ENCODE results near the gene NAA60. TPM values are rescaled to one million over a fixed set of nuclear protein-coding genes. Genes with fewer than 3 reads are reported as not detected.

Gene NAA60
- polyA plus RNA-seq, 1 of the 3 experiments (the other 2 are of a cell fraction) = 17.2 TPM

GRCh38 chr16:3400446-3400778 lies 43.1 kb upstream of the NAA60 start (continued):
- TF ChIP-seq SIN3A (IDR thresholded peaks at IDR 0.05; ENCODE audit: borderline replicate concordance, low read depth, low read length) = no peak
- no peak for TF ChIP-seq ELF1 (IDR thresholded peaks at IDR 0.05)
- no peak for TF ChIP-seq POLR2AphosphoS5 (IDR thresholded peaks at IDR 0.05; ENCODE audit: low read depth, low read length)

GRCh38 chr16:3400779-3401688 lies 42.4 kb upstream of the NAA60 start, which contains the start of the genes ZNF174 and ZSCAN32:
ZNF174 (plus strand) TSS chr16:3401215; CDS start chr16:3402005, 790 bp downstream.
ZSCAN32 (minus strand) TSS chr16:3401004; CDS start chr16:3397557, 3,447 bp downstream.
- no peaks in the 10 kb centered on the region for H3K27me3 ChIP-seq (ENCODE audit: insufficient read depth)
- peak; percentile 100 for DNase-seq
- H3K4me3 ChIP-seq (ENCODE audit: low read depth in 2 of 2, low read length in 1 of 2) = peak within 1 kb of the TSS; percentile 92 to 94
- H2AFZ ChIP-seq (ENCODE audit: low read depth) = peak within 1 kb of the TSS; percentile 98
- H3K36me3 ChIP-seq (replicated peaks in 1 of 2; ENCODE audit: control insufficient read depth in 1 of 2, insufficient read depth in 2 of 2, low read length in 1 of 2) = peaks cover 35 to 65% of the 10 kb centered on the region in 2 experiments
- peaks cover 0 to 4% of the 10 kb centered on the region in 2 experiments; a peak in 2 of 4 replicates for H3K4me1 ChIP-seq (ENCODE audit: control insufficient read depth in 1 of 2, insufficient read depth in 2 of 2, low read depth in 1 of 2, low read length in 1 of 2)
- no peak; the same call in 1 of the 2 replicates for TF ChIP-seq REST (IDR thresholded peaks at IDR 0.05; ENCODE audit: low read depth, low read length)
- TF ChIP-seq POLR2AphosphoS5 (IDR thresholded peaks at IDR 0.05; ENCODE audit: low read depth, low read length) = peak; percentile 83
- TF ChIP-seq SIN3A (IDR thresholded peaks at IDR 0.05; ENCODE audit: borderline replicate concordance, low read depth, low read length) = peak; percentile 32; the same call in 1 of the 2 replicates
- TF ChIP-seq MAX (IDR thresholded peaks at IDR 0.05; ENCODE audit: low read depth) = peak; percentile 51; the same call in 1 of the 2 replicates
- TF ChIP-seq MEF2A (IDR thresholded peaks at IDR 0.05; ENCODE audit: borderline replicate concordance, low read depth) = no peak; the same call in 1 of the 2 replicates
- peak; percentile 55; the same call in 1 of the 2 replicates for TF ChIP-seq ZBTB33 (IDR thresholded peaks at IDR 0.05; ENCODE audit: borderline replicate concordance, low read depth)
- TF ChIP-seq FOXM1 (IDR thresholded peaks at IDR 0.05; ENCODE audit: low read depth) = no peak; the same call in 1 of the 2 replicates
- TF ChIP-seq ELF1 (IDR thresholded peaks at IDR 0.05) = peak; percentile 94
- peak; percentile 77 for TF ChIP-seq GABPA (IDR thresholded peaks at IDR 0.05; ENCODE audit: low read depth)
- peak; percentile 100 for TF ChIP-seq PBX3 (IDR thresholded peaks at IDR 0.05)
- TF ChIP-seq NRF1 (IDR thresholded peaks at IDR 0.05; ENCODE audit: low read depth, low read length) = peak; percentile 94
- TF ChIP-seq JUND (IDR thresholded peaks at IDR 0.05) = no peak
- peak; percentile 35; the same call in 1 of the 2 replicates for TF ChIP-seq USF1 (IDR thresholded peaks at IDR 0.05; ENCODE audit: borderline replicate concordance, low read depth)
- peak; percentile 93 for TF ChIP-seq TAF1 (IDR thresholded peaks at IDR 0.05; ENCODE audit: borderline replicate concordance, low read depth, low read length)
- no peak for TF ChIP-seq FOSL2 (IDR thresholded peaks at IDR 0.05; ENCODE audit: borderline replicate concordance, low read depth)
- peak; percentile 75 for TF ChIP-seq IRF3 (IDR thresholded peaks at IDR 0.05; ENCODE audit: low read depth, low read length)
- TF ChIP-seq CHD2 (IDR thresholded peaks at IDR 0.05; ENCODE audit: low read length, partially characterized antibody) = peak; percentile 94
- no peak for TF ChIP-seq GATA2 (CRISPR knock-in tag; IDR thresholded peaks at IDR 0.05)
- peak; percentile 66; the same call in 1 of the 2 replicates for TF ChIP-seq RFX5 (IDR thresholded peaks at IDR 0.05; ENCODE audit: low read length)
- H3K9me3 ChIP-seq = 0 out of 2 replicates have a peak, but pooled peaks cover 6% of the 10 kb centered on the region
- H3K9me2 ChIP-seq = no peaks in the 10 kb centered on the region
- H3K27ac ChIP-seq (ENCODE audit: low read depth in 2 of 2, low read length in 1 of 2) = peak within 1 kb of the TSS; percentile 81 to 84
- H3F3A ChIP-seq (replicated peaks; ENCODE audit: insufficient read depth) = peaks cover 11% of the 10 kb centered on the region
- WGBS (ENCODE audit: low lambda C conversion rate) = 4% methylated on average over 15 of the region's 95 CpGs
- H3K4me2 ChIP-seq = peak within 1 kb of the TSS; percentile 79
- ChIA-PET CTCF (interaction anchor here (0.8 to 1.0 kb wide), 4 partner anchors 23 to 134 kb away, joined by 3 read pairs; no protein-coding TSS in a partner anchor), POLR2A (interaction anchor here (1.1 to 1.7 kb wide), 2 partner anchors 43 to 56 kb away, joined by 5 to 8 read pairs; partner anchors contain the start of genes NAA60 and ZNF597)
- H3K79me2 ChIP-seq (ENCODE audit: insufficient read depth) = peaks cover 67% of the 10 kb centered on the region
- H3K9ac ChIP-seq = peak within 1 kb of the TSS; percentile 95
- no peaks in the 10 kb centered on the region for H4K20me1 ChIP-seq (ENCODE audit: insufficient read depth)
